Stromal cell of bone marrow (primary cell): ENCODE data around the gene PCDHGA5.
"Not testable (repeated sequence)": the region's sequence is repeated elsewhere in the genome, so short reads cannot be mapped to it uniquely, and the experiment has no call there.

Experiments used
- DNase-seq: peaks from one replicate; pipeline ENCODE4 v3.0.0-alpha.2; 2012; ENCODE audit warnings: low read depth

PCDHGA5 gene

GRCh38 chr5:141351591-141351990 lies 12.4 kb upstream of the PCDHGA5 start:
- no peak for DNase-seq

DNA sequence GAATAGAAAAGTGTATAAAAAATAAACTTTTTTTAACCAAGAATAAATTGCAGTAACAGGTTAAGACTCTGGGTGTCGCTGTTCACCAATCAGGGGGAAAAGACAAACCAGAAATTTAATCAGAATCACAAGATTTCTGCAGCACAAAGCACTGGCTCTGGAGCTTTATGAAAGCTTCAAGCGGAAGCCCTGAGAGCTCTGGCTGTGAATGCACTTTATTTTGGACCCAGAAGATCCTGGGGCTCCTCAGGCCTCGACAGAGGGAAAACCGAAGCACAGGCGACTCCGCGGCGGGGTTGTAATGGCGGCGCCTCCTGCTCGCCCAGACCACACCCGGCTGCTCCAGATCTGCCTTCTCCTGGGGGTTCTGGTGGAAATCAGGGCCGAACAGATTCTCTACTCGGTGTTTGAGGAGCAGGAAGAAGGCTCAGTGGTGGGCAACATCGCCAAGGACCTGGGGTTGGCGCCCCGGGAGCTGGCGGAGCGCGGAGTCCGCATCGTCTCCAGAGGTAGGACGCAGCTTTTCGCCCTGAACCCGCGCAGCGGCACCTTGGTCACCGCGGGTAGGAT lies 9.0 kb upstream of the PCDHGA5 start, which contains the start of gene PCDHGA4:
Gene PCDHGA4, plus strand, starts transcription at position 122 of the 570 bp plus-strand sequence. Its CDS starts 87 bp downstream, at position 209.
- no peak for DNase-seq

- DNase-seq: no peak
Measured at GRCh38 chr5:141355641-141356040, 8.3 kb upstream of the PCDHGA5 start.

- DNase-seq: no peak
Measured at GRCh38 chr5:141356133-141356532, 7.8 kb upstream of the PCDHGA5 start.

- no peak for DNase-seq
Measured at GRCh38 chr5:141356950-141357349, 7.0 kb upstream of the PCDHGA5 start.

GRCh38 chr5:141359790-141360426 lies 4.1 kb upstream of the PCDHGA5 start, which contains the start of gene PCDHGB2:
Gene PCDHGB2 (plus strand): TSS chr5:141359994. CDS start chr5:141360136, 142 bp downstream.
- DNase-seq: no peak

DNA sequence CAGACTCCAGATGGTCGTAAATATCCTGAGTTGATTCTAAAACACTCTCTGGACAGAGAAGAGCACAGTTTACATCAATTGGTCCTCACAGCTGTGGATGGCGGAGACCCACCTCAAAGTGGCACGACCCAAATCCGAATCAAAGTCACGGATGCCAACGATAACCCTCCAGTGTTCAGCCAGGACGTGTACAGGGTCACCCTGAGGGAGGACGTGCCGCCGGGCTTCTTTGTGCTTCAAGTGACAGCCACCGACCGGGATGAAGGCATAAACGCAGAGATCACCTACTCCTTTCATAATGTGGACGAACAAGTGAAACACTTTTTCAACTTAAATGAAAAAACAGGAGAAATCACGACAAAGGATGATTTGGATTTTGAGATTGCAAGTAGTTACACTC lies 3.3 kb upstream of the PCDHGA5 start:
- no peak for DNase-seq

DNA sequence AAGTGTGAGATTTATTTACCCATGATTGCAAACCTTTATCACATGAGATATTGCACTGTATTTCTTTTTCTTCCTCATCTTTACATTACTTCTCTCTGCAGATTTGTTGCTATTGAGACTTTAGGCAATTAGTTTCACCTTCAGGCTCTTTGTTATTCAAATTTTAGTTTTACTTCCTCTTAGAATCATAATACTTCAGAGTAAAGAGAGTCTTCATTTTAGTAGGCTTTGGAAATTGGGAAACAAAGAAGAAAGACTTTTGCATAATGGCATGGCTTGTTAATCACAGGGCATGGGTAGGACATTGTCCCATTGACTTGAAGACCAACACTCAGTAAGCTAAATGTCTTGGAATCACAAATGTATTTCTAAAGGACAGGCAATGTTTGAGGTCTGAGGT lies 1.2 kb upstream of the PCDHGA5 start:
- DNase-seq: no peak

DNA sequence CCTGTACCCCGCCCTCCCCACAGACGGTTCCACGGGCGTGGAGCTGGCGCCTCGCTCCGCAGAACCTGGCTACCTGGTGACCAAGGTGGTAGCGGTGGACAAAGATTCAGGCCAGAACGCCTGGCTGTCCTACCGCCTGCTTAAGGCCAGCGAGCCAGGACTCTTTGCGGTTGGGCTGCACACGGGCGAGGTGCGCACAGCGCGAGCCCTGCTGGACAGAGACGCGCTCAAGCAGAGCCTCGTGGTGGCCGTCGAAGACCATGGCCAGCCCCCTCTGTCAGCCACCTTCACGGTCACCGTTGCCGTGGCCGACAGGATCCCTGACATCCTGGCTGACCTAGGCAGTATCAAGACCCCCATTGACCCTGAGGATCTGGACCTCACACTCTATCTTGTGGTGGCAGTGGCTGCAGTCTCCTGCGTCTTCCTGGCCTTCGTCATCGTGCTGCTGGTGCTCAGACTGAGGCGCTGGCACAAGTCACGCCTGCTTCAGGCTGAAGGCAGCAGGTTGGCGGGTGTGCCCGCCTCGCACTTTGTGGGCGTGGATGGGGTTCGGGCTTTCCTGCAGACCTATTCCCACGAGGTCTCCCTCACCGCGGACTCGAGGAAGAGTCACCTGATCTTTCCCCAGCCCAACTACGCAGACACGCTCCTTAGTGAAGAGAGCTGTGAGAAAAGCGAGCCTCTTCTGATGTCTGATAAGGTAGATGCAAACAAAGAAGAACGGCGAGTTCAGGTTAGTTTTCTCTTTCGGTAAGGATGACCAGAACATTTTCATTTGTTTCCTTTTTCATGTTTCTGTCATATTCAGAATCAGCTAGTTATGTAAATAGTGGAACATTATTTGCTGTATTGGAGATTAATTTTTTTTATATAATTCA lies 2.3 kb downstream of the PCDHGA5 start:
- DNase-seq: no peak

- peak; percentile 47 for DNase-seq
Measured at GRCh38 chr5:141369994-141370848, 6.3 kb downstream of the PCDHGA5 start, which contains the start of gene PCDHGB3. Gene PCDHGB3 (plus strand): TSS chr5:141370242. CDS start chr5:141370395, 153 bp downstream.

- DNase-seq: no peak
Measured at GRCh38 chr5:141371572-141372475, 7.9 kb downstream of the PCDHGA5 start.

DNA sequence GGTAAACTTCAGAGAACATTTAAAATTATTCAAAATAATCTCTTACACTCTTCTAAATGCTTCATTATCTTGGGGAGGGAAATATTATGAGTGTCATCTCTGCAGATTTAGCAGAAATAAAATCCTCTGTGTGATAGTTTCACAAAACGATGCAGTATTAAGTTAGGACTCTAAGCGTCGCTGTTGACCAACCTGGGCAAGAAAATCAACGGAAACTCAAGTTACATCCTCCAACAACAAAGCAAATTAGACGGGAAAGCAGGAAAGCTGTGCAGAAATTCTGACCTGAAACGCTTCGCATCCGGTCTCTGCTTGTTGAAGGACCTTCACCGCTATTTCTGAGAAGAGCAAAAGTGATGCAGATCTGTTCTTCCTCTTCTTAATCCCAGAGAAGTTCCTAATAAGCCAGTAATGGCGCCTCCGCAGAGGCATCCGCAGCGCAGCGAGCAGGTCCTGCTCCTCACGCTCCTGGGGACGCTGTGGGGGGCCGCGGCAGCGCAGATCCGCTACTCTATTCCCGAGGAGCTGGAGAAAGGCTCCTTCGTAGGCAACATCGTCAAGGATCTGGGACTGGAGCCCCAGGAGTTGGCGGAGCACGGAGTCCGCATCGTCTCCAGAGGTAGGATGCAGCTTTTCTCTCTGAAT lies 9.8 kb downstream of the PCDHGA5 start, which contains the start of gene PCDHGA6:
Gene PCDHGA6, plus strand, starts transcription at position 219 of the 645 bp plus-strand sequence. Its CDS starts 193 bp downstream, at position 412.
- DNase-seq: no peak

GRCh38 chr5:141374627-141375026 lies 10.7 kb downstream of the PCDHGA5 start:
- no peak for DNase-seq

- DNase-seq: not testable (repeated sequence)
Measured at GRCh38 chr5:141375444-141376155, 11.6 kb downstream of the PCDHGA5 start.

DNA sequence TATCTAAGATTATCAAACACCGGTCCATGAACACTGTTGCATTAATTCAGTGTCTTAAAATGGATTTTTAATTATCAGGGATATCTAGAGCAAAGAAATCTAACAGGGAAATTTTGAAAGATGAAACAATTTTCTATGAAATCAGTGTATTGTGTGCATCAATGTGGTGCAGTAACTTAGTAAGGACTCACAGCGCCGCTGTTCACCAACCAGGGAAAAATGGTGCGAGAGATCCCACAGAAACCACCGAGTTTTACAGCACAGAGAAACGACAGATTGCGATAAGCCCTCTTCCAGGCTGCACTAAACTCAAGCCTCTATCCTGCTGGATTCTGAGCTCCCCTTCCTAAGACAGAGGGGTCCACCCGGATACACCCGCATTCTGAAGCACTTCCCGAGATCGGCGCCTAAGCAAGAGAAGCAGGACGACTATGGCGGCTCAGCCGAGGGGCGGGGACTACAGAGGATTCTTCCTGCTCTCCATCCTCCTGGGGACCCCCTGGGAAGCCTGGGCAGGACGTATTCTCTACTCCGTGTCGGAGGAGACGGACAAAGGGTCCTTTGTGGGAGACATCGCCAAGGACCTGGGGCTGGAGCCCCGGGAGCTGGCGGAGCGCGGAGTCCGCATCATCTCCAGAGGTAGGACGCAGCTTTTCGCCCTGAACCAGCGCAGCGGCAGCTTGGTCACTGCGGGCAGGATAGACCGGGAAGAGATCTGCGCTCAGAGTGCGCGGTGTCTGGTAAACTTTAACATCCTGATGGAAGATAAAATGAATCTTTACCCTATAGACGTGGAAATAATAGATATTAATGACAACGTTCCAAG lies 18.7 kb downstream of the PCDHGA5 start, which contains the start of gene PCDHGA7:
Gene PCDHGA7, plus strand, starts transcription at position 274 of the 826 bp plus-strand sequence. Its CDS starts 158 bp downstream, at position 432.
- no peak for DNase-seq

DNA sequence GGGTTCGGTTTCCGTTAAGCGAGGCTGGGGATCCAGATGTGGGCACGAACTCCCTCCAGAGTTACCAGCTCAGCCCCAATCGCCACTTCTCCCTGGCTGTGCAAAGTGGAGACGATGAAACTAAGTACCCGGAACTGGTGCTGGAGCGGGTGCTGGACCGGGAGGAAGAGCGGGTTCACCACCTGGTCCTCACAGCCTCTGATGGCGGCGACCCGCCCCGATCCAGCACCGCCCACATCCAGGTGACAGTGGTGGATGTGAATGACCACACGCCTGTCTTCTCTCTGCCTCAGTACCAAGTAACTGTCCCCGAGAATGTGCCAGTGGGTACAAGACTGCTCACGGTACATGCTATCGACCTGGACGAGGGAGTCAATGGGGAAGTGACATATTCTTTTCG lies 19.4 kb downstream of the PCDHGA5 start:
- DNase-seq: no peak

DNA sequence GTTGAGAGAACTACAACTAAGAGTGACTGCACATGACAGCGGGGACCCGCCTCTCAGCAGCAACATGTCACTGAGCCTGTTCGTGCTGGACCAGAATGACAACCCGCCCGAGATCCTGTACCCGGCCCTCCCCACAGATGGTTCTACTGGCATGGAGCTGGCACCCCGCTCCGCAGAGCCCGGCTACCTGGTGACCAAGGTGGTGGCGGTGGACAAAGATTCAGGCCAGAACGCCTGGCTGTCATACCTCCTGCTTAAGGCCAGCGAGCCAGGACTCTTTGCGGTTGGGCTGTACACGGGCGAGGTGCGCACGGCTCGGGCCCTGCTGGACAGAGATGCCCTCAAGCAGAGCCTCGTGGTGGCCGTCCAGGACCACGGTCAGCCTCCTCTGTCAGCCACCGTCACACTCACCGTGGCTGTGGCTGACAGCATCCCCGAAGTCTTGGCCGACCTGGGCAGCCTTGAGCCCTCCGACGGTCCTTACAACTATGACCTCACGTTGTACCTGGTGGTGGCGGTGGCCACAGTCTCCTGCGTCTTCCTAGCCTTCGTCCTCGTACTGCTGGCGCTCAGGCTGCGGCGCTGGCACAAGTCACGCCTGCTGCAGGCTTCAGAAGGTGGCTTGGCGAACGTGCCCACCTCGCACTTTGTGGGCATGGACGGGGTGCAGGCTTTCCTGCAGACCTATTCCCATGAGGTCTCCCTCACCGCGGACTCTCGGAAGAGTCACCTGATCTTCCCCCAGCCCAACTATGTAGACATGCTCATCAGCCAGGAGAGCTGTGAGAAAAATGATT lies 20.7 kb downstream of the PCDHGA5 start:
- no peak for DNase-seq
